Measurements from ENCODE around the gene CCL3.
"Not testable (repeated sequence)": the region's sequence is repeated elsewhere in the genome, so short reads cannot be mapped to it uniquely, and the experiment has no call there.

CCL3 gene

DNA sequence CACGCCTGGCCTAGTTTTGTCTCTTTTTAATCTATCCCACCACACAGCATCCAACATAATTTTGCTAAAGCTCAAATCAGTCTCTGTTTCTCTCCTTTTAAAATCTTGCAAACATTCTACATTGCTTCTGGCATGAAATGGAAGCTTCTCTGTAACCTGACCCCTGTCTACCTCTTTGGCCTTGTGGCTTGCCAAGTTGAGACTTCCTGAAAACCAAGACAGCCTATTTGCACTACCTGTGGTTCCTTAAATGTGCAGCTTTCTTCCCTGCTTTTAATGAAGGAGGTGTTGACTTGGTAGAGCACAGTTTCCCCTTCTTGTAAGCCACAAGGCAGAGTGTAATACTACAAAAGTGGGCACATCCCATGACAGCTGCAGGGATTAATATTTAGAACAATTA, 6.0 kb upstream of the CCL3 start:
- peaks cover 27% of the 10 kb centered on the region for H3K27me3 Mint-ChIP-seq (ENCODE audit: low read depth, poor library complexity)
- H3K9me3 Mint-ChIP-seq: no peaks in the 10 kb centered on the region
- no peak for DNase-seq
- H3K36me3 Mint-ChIP-seq (ENCODE audit: low read depth): no peaks in the 10 kb centered on the region
- TF ChIP-seq, protein P1, sequence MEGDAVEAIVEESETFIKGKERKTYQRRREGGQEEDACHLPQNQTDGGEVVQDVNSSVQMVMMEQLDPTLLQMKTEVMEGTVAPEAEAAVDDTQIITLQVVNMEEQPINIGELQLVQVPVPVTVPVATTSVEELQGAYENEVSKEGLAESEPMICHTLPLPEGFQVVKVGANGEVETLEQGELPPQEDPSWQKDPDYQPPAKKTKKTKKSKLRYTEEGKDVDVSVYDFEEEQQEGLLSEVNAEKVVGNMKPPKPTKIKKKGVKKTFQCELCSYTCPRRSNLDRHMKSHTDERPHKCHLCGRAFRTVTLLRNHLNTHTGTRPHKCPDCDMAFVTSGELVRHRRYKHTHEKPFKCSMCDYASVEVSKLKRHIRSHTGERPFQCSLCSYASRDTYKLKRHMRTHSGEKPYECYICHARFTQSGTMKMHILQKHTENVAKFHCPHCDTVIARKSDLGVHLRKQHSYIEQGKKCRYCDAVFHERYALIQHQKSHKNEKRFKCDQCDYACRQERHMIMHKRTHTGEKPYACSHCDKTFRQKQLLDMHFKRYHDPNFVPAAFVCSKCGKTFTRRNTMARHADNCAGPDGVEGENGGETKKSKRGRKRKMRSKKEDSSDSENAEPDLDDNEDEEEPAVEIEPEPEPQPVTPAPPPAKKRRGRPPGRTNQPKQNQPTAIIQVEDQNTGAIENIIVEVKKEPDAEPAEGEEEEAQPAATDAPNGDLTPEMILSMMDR (IDR thresholded peaks at IDR 0.05): no peak
- no peak overlapping the region for H3K27ac Mint-ChIP-seq
- H3K4me3 Mint-ChIP-seq: no peak overlapping the region
- peaks cover 10% of the 10 kb centered on the region for H3K4me1 Mint-ChIP-seq

DNA sequence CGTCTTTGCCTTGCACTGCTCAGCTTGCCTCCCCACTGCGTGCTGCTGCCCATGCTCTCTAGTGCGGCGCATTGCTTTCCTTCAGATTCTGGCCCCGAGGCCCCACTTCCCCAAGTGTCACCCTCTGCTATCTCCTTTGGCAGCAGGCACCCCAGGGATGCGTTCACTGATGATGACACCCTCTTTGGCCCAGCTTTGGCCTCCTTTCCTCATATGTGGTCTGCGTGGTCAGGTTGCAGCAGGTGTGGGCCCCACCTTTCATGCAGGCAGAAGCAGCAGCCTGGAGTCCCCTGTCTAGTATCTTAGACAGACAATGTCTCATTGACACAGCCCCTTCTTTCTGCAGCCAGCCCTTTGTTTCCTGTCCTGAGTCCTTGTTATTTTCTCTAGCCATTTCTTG, 4.8 kb upstream of the CCL3 start:
- Mint-ChIP-seq H3K4me1 (peaks cover 10% of the 10 kb centered on the region), H3K27ac (no peak overlapping the region), H3K4me3 (no peak overlapping the region), H3K36me3 (ENCODE audit: low read depth) (no peaks in the 10 kb centered on the region), H3K27me3 (ENCODE audit: low read depth, poor library complexity) (peaks cover 18% of the 10 kb centered on the region), H3K9me3 (no peaks in the 10 kb centered on the region)
- DNase-seq: no peak
- TF ChIP-seq, protein P1 (IDR thresholded peaks at IDR 0.05): no peak

DNA sequence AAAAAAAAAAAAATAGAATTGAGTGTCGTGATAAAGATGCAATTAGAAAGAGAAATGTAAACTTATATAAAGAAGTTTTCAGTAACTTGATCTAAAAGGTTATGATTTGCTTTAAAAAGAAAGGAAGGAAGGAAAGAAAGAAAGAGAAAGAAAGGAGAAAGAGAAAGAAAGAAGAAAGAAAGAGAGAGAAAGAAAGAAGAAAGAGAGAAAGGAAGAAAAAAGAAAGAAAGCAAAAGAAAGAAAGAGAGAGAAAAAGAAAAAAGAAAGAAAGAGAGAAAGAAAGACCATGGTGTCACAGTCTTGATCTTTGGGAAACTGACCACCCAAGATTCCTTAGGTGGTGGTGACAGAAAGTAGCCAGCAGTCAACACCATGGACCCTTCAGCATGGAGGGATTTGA, 4.3 kb upstream of the CCL3 start:
- Mint-ChIP-seq H3K36me3 (ENCODE audit: low read depth) (no peaks in the 10 kb centered on the region), H3K27me3 (ENCODE audit: low read depth, poor library complexity) (peaks cover 14% of the 10 kb centered on the region), H3K9me3 (no peaks in the 10 kb centered on the region), H3K4me3 (no peak overlapping the region), H3K27ac (no peak overlapping the region), H3K4me1 (peaks cover 10% of the 10 kb centered on the region)
- DNase-seq: no peak
- TF ChIP-seq, protein P1 (IDR thresholded peaks at IDR 0.05): no peak

DNA sequence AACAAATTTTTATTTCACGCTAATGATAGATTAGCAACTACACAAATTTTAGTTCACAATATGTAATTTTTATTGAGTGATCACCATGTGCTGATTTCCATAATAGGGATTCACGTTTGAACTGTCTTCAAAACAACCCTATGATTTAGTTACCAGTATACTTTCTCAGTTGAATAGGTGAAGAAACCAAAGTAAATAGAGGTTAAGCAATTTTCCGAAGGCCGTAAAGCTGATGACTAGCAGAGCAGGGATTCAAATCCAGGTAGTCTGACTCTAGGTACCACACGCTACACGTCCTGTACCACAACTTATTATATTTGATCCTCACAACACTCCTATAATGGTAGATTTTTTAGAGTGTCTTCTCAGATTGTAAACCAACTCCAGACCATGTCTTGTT, 2.8 kb upstream of the CCL3 start:
- not testable (repeated sequence) for DNase-seq; H3K27ac Mint-ChIP-seq; H3K4me3 Mint-ChIP-seq; H3K9me3 Mint-ChIP-seq; H3K27me3 Mint-ChIP-seq (ENCODE audit: low read depth, poor library complexity); H3K36me3 Mint-ChIP-seq (ENCODE audit: low read depth)
- peaks cover 10% of the 10 kb centered on the region for H3K4me1 Mint-ChIP-seq

DNA sequence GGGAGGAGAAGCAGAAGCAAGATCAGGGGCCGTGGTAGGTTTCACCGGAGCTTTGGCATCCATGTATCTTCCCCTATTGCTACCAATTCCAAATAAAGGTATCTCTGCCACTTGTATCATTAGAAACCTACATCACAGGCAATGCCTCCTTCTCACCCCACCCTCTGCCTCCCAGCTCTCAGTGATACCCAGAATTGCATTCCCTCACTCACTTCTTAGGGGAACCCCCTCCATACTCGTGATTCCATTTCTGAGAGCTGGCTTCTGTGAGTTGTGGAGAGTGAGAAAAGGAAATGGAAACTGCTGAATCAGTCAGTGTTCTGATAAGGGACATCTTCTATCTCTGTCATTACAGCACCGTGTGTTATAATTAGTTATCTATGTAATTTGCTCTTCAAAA, 2.3 kb upstream of the CCL3 start:
- Mint-ChIP-seq H3K36me3 (ENCODE audit: low read depth) (no peaks in the 10 kb centered on the region), H3K9me3 (no peaks in the 10 kb centered on the region), H3K4me3 (no peak overlapping the region), H3K27me3 (ENCODE audit: low read depth, poor library complexity) (peaks cover 8% of the 10 kb centered on the region), H3K4me1 (peaks cover 10% of the 10 kb centered on the region), H3K27ac (no peak overlapping the region)
- no peak for DNase-seq
- TF ChIP-seq, protein P1 (IDR thresholded peaks at IDR 0.05): no peak

DNA sequence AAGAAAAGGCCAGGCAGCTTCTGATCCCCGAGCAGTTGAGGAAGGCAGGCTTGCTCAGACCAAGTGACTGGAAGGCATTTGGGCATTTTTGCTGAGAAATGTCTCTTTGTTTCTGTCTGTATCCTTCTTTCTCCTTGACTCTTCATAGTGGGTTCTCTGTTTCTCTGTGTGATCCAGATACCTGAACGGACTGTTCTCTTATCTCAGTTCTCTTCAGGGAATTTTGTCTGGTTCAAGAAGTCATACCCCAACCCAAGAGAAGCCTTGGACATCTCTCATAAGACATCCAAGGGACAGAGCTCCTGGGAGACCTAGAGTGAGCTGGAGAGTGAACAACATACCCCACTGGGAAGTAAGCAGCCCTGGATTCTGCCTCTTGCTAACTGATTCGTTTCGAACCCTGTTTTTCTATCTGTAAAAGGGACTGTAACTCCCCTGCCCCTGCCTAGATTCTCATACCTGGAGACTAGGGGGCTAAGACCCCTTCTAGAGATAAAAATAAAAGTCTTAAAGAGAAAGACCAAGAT, 541 bp downstream of the CCL3 start:
- Mint-ChIP-seq H3K4me1 (peaks cover 4% of the 10 kb centered on the region), H3K27ac (no peak overlapping the region), H3K36me3 (ENCODE audit: low read depth) (no peaks in the 10 kb centered on the region)

More for the DNA sequence above, 541 bp downstream of the CCL3 start:
- Mint-ChIP-seq H3K27me3 (ENCODE audit: low read depth, poor library complexity) (peaks cover 22% of the 10 kb centered on the region), H3K4me3 (no peak overlapping the region), H3K9me3 (no peaks in the 10 kb centered on the region)
- no peak for DNase-seq
- TF ChIP-seq, protein P1 (IDR thresholded peaks at IDR 0.05): no peak
